Testis (tissue), 2 donors: ENCODE data around the gene GAB2.

ENCODE experiments used
- CTCF ChIP-seq, 3 experiments: fragments of 450-650 bp in 2 of 3; fragments of 200-600 bp in 1 of 3; sonication (generic) in 1 of 3; IDR thresholded peaks; one replicate each; pipeline ENCODE4 v1.5.1; 2016 to 2019; ENCODE audit warnings: antibody characterized with exemption in 3 of 3, mild to moderate bottlenecking in 2 of 3, moderate library complexity in 1 of 3
- POLR2A ChIP-seq: fragments of 450-650 bp; IDR thresholded peaks from one replicate; pipeline ENCODE4 v1.6.1; 2017; ENCODE audit warnings: antibody characterized with exemption, mild to moderate bottlenecking, moderate library complexity

- TF ChIP-seq CTCF (IDR thresholded peaks at IDR 0.05) (no peak), POLR2A (no peak)
These were observed 225.3 kb downstream of the GAB2 start for GRCh38 chr11:78192223-78192719.
